Astrocyte of the spinal cord (primary cell): Measurements from ENCODE around the gene TCAP.

ENCODE experiments used
- DNase-seq: peaks from one replicate; pipeline ENCODE4 v3.0.0; 2011; ENCODE audit warnings: low read depth, low spot score
- H3K4me3 ChIP-seq: 2 replicates; pipeline ENCODE4 v1.5.1; 2011; ENCODE audit warnings: low read depth, mild to moderate bottlenecking, low read length, moderate library complexity
- in situ Hi-C: cut with HindIII; loops from 2 replicates; pipeline ENCODE4 v1.10.0; 2017; ENCODE audit warnings: low sequenced_read_pairs
- TF ChIP-seq, protein P1 (sequence below): IDR thresholded peaks from 2 replicates; pipeline ENCODE4 v1.5.1; 2012; ENCODE audit warnings: low read depth, mild to moderate bottlenecking, low read length, inconsistent platforms

The TCAP gene

DNA sequence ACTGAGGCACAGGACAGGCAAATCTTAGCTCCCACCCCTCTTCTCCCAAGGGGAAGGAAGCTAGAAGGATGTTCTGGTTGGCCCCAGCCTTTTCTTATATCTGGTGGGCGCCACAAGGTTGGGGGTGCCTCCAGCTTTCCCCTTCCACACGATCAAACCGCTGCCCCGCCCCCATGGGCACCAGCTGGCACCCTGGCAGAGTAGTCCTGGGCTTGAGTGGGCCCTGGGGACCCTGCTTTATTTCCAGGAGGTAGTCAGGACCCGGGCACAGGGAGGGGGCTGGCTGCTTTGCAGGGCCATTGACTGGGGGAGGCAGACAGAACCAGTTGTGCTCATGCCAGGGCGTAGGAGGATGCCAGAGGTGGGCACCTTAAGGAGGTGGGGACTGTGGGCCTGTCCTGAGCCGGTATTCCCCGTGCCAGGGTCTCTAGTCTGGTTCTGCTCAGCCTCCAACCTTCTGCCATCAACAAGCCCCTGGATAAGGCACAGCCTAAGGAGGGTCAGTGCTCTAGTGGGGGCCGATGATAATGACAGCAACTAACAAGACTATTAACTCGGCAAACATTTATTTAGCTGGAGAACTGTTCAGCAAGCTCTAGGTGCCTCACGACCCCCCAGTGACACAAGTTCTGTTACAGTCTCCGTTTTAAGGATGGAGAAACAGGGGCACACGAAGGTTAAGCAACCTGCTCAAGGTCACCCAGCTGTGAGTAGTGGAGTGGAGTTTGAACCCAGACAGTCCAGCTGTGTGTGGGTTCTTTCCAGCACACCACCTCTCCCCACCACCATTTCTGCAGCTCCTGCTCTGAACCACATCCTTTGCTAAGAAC, 46.0 kb upstream of the TCAP start:
- DNase-seq, result no peak
- H3K4me3 ChIP-seq, result no peak overlapping the region
- in situ Hi-C loops, result no loop called here
- TF ChIP-seq, protein P1, sequence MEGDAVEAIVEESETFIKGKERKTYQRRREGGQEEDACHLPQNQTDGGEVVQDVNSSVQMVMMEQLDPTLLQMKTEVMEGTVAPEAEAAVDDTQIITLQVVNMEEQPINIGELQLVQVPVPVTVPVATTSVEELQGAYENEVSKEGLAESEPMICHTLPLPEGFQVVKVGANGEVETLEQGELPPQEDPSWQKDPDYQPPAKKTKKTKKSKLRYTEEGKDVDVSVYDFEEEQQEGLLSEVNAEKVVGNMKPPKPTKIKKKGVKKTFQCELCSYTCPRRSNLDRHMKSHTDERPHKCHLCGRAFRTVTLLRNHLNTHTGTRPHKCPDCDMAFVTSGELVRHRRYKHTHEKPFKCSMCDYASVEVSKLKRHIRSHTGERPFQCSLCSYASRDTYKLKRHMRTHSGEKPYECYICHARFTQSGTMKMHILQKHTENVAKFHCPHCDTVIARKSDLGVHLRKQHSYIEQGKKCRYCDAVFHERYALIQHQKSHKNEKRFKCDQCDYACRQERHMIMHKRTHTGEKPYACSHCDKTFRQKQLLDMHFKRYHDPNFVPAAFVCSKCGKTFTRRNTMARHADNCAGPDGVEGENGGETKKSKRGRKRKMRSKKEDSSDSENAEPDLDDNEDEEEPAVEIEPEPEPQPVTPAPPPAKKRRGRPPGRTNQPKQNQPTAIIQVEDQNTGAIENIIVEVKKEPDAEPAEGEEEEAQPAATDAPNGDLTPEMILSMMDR, result no peak

DNA sequence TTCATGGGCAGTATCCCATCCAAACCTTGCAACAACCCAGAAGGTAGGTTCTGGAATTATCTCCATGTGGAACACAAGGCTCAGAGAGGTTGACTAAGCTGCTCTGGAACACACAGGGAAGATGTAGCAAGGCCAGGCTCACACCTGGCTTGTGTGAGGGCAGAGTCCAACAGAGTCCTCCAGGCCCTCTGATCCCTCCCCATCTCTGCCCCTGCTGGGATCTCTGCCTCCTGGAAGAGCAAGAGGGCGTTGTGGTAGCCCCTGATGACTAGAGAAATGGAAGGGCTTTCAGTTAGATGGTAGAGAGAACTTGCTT, 45.4 kb upstream of the TCAP start:
- in situ Hi-C loops, result no loop called here
- no peak overlapping the region for H3K4me3 ChIP-seq
- DNase-seq, result no peak

DNA sequence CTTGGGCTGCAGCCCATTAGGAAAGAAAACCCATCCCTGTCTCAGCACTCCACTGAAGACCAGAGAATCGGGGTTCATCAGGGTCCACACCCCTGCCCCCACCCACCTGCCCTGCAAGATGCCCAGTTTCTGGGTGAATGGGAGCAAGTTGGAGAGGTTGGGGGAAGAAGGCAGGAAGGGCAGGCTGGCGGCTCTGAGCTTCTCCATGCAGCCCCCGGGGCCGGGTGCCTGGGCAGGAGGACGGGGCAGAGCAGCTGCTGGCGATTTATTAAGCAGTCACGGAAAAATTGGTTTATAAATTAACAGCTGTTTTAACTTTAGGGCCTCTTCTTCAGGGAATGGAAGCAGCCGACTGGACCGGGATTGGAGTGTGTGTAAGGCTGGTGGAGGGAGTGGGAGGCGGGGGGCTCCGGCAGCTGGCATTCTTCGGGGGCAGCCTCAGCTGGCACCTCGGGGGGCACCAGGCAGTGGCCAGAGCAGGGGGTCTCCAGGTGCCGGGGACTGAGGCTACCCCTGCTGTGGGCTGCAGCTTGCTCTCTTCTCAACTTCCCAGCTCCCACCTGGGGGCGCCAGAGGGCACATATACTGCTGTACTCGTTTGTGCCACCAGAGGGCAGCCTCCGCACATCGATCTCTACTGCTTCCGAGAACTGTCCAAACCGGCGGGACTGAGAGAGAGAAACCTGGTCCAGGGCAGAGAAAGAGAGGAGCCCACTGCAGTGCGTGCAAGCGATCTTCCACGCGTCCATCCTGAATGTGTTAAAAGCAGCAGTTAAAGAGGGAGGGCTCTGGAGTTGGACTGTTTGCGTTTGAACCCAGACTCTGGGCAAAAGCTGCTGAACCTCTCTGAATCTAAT, 43.4 kb upstream of the TCAP start:
- TF ChIP-seq, protein P1, result peak; percentile 100
- peak; percentile 77 for DNase-seq
- in situ Hi-C loops, result no loop called here
- no peak overlapping the region for H3K4me3 ChIP-seq

More for the DNA sequence above, 45.4 kb upstream of the TCAP start:
- TF ChIP-seq, protein P1, result no peak

DNA sequence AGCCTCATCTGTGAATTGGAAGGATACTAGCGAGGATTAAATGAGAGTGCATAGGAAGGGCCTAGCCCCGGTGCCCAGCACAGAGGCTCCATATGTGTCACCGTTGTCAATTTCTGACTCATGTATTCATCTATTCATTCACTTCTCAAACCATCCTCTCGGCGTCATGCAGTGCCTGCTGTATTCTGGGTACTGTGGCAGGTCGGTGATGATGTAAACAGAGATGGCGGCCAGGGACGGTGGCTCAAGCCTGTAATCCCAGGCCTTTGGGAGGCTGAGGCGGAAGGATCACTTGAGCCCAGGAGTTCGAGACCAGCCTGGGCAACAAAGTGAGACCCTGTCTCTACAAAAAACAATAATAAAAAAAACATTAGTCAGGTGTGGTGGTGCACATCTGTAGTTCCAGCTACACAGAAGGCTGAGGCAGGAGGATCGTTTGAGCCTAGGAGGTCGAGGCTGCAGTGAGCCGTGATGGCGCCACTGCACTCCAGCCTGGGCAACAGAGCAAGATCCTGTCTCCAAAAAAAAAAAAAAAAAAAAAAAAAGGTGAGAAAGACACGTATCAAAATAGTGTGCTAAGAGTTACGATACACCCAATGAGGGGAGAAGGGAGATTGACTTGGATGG, 42.7 kb upstream of the TCAP start:
- TF ChIP-seq, protein P1, result no peak
- in situ Hi-C loops, result no loop called here
- H3K4me3 ChIP-seq, result no peak overlapping the region
- no peak for DNase-seq

DNA sequence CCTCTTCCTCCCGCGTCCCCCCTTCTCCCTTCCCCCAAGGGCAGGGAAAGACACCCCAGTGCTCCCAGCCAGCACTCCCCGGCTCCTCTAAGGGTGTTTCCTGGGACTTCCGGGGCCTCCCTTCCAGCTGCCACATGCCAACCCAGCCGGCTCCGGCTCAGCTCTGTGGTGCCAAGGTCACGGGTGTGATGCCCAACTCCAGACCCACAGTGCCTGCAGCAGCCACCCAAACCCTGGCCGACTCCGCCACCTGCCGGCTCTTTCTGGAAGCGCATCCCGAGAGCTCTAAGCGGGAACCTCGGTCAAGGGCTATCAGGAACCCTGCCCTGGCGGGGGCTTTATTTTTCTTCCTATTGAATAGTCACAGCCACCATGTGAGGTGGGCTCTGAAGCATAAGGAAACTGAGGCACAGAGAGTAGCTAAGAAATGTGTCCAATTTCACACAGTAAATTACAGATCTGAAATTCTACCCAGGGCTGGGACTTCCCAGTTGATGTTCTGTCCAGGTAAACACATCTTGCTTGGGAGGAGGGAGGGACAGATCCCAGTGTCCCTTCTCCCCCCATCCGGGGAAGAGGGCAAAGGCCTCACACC, 41.7 kb upstream of the TCAP start:
- no peak overlapping the region for H3K4me3 ChIP-seq
- TF ChIP-seq, protein P1, result peak; percentile 95
- in situ Hi-C loops, result no loop called here
- DNase-seq, result peak; percentile 36

DNA sequence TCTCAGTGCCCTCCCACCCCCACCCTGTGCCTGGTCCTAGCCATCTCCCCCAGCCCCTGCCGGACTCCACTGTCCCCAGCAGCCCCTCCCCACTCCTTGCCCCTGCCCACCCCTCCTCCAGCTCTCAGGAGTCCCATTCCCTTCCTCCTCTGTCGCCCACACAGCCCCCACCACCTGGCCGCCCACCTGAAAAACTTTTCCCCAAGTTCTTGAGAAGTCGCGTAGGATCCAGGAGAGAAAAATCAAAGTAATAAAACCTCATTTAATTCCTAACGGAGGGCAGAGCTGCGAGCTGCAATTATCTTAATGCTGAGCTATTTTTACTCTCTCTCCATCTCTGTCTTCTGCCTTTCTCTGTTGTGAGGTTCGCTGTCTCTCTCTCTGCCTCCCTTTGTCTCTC, 40.8 kb upstream of the TCAP start:
- in situ Hi-C loops, result no loop called here
- TF ChIP-seq, protein P1, result no peak

More for the DNA sequence above, 40.8 kb upstream of the TCAP start:
- no peak overlapping the region for H3K4me3 ChIP-seq
- DNase-seq, result no peak
